A549 (cell line): ENCODE results near the gene ULK4.
"Not testable (repeated sequence)": the region's sequence is repeated elsewhere in the genome, so short reads cannot be mapped to it uniquely, and the experiment has no call there.

Source experiments
- CHD4 ChIP-seq: fragments of 200-600 bp; sonication (generic); IDR thresholded peaks from 2 replicates; pipeline ENCODE4 v1.6.1; 2016; ENCODE audit warnings: antibody characterized with exemption, mild to moderate bottlenecking, borderline replicate concordance
- CTCF ChIP-seq: fragments of >200 bp; sonication (Bioruptor Twin); formaldehyde crosslinking; IDR thresholded peaks from 3 replicates; pipeline ENCODE4 v1.5.1; 2016

GRCh38 chr3:41370765-41371535 lies 591.0 kb downstream of the ULK4 start:
- not testable (repeated sequence) for TF ChIP-seq CTCF, CHD4
